IMR-90 (cell line): ENCODE measurements around the gene GMPPA. TPM values are rescaled to one million over a fixed set of nuclear protein-coding genes. Genes with fewer than 3 reads are reported as not detected.

Experiments used
- ATAC-seq: fragments of 200-7000 bp; cut with Tn5 transposase; 2 replicates; pipeline ENCODE4 v1.9.1; 2020; ENCODE audit warnings: low read depth, mild to moderate bottlenecking, moderate library complexity
- BruUV-seq: library from RNA; stranded (reverse); fragments of 400-500 nt; replicated peaks from 2 replicates; lab custom pipeline; 2021; lab: Mats Ljungman, UMichigan
- CTCF ChIA-PET: fragments of 300-600 bp; formaldehyde crosslinking; extraction: SDS; loops from one replicate; lab custom pipeline; 2021; ENCODE audit warnings: antibody characterized with exemption; lab: Yijun Ruan, JAX
- POLR2A ChIA-PET: fragments of 300-600 bp; sonication (Branson Sonifier 250); formaldehyde crosslinking; loops from one replicate; lab custom pipeline; 2022; ENCODE audit warnings: antibody characterized with exemption; ENCODE audit not compliant: unreplicated experiment; lab: Charles Lee
- DNase-seq: peaks from one replicate; pipeline ENCODE4 v3.0.0; 2013
- H2AFZ ChIP-seq: replicated peaks from 2 replicates; pipeline ENCODE3; 2013; ENCODE audit warnings: low read length, mild to moderate bottlenecking; ENCODE audit not compliant: poor library complexity
- H2AK5ac ChIP-seq: 2 replicates; pipeline ENCODE4 v1.6.1; 2013; ENCODE audit warnings: low read depth, low read length, inconsistent platforms
- H2AK9ac ChIP-seq: replicated peaks from 2 replicates; pipeline ENCODE3; 2013; ENCODE audit warnings: mild to moderate bottlenecking, low read depth, low read length, moderate library complexity; ENCODE audit not compliant: poor library complexity
- H2BK120ac ChIP-seq: 2 replicates; pipeline ENCODE4 v1.6.1; 2013; ENCODE audit warnings: low read depth, low read length, inconsistent platforms
- H2BK15ac ChIP-seq: 3 replicates; pipeline ENCODE4 v1.6.1; 2013; ENCODE audit warnings: low read depth, low read length, inconsistent platforms
- H2BK20ac ChIP-seq: 2 replicates; pipeline ENCODE4 v1.6.1; 2013; ENCODE audit warnings: low read depth, mild to moderate bottlenecking, inconsistent platforms, low read length, moderate library complexity
- H2BK5ac ChIP-seq: 2 replicates; pipeline ENCODE4 v1.6.1; 2013; ENCODE audit warnings: mild to moderate bottlenecking, low read depth, low read length, inconsistent platforms; ENCODE audit not compliant: poor library complexity, severe bottlenecking
- H3K14ac ChIP-seq: replicated peaks from 2 replicates; pipeline ENCODE4 v1.6.1; 2013; ENCODE audit warnings: low read depth, low read length, inconsistent platforms
- H3K18ac ChIP-seq: 2 replicates; pipeline ENCODE4 v1.6.1; 2013; ENCODE audit warnings: low read depth, low read length, control low read depth
- H3K23ac ChIP-seq: 2 replicates; pipeline ENCODE4 v1.6.1; 2013; ENCODE audit warnings: low read depth, low read length, inconsistent platforms
- H3K27ac ChIP-seq: 2 replicates; pipeline ENCODE4 v1.5.1; 2013; ENCODE audit warnings: mild to moderate bottlenecking, control low read depth, low read length; ENCODE audit not compliant: insufficient read depth
- H3K27me3 ChIP-seq: 2 replicates; pipeline ENCODE4 v1.6.1; 2013; ENCODE audit warnings: low read length; ENCODE audit not compliant: control insufficient read depth, insufficient read depth
- H3K36me3 ChIP-seq: 2 replicates; pipeline ENCODE4 v1.6.1; 2013; ENCODE audit warnings: low read length, mixed read lengths; ENCODE audit not compliant: control insufficient read depth, insufficient read depth
- H3K4ac ChIP-seq: 2 replicates; pipeline ENCODE4 v1.6.1; 2013; ENCODE audit warnings: low read depth, low read length, inconsistent platforms
- H3K4me1 ChIP-seq: 2 replicates; pipeline ENCODE4 v1.6.1; 2013; ENCODE audit warnings: low read length, mixed read lengths; ENCODE audit not compliant: control insufficient read depth, insufficient read depth
- H3K4me2 ChIP-seq: 2 replicates; pipeline ENCODE4 v1.6.1; 2013; ENCODE audit warnings: low read depth, mild to moderate bottlenecking, control low read depth, low read length, moderate library complexity
- H3K4me3 ChIP-seq: 2 replicates; pipeline ENCODE4 v1.5.1; 2013; ENCODE audit warnings: low read depth, mild to moderate bottlenecking, control low read depth, low read length, moderate library complexity; ENCODE audit not compliant: insufficient read depth
- H3K56ac ChIP-seq: 2 replicates; pipeline ENCODE4 v1.6.1; 2013; ENCODE audit warnings: low read length, inconsistent platforms; ENCODE audit not compliant: insufficient read depth; ENCODE audit errors: extremely low read depth
- H3K79me1 ChIP-seq, 2 experiments: 2 replicates each; pipeline ENCODE4 v1.6.1; 2013; ENCODE audit warnings: low read length in 2 of 2, inconsistent platforms in 1 of 2, low read depth in 1 of 2
- H3K9ac ChIP-seq: 2 replicates; pipeline ENCODE4 v1.6.1; 2013; ENCODE audit warnings: low read depth, low read length, control low read depth
- H3K9me1 ChIP-seq: 2 replicates; pipeline ENCODE4 v1.6.1; 2013; ENCODE audit warnings: low read length, inconsistent platforms; ENCODE audit not compliant: insufficient read depth
- H3K9me3 ChIP-seq: 2 replicates; pipeline ENCODE4 v1.6.1; 2013; ENCODE audit warnings: low read length; ENCODE audit not compliant: control insufficient read depth, insufficient read depth
- H4K20me1 ChIP-seq: 2 replicates; pipeline ENCODE4 v1.6.1; 2013; ENCODE audit warnings: low read length, inconsistent platforms; ENCODE audit not compliant: insufficient read depth
- H4K5ac ChIP-seq: 2 replicates; pipeline ENCODE4 v1.6.1; 2013; ENCODE audit warnings: mild to moderate bottlenecking, low read depth, low read length, control low read depth
- H4K8ac ChIP-seq, 2 experiments: 2 replicates each; pipeline ENCODE4 v1.6.1; 2013; ENCODE audit warnings: low read depth in 2 of 2, low read length in 2 of 2, control low read depth in 1 of 2, inconsistent platforms in 1 of 2
- H4K91ac ChIP-seq: 2 replicates; pipeline ENCODE4 v1.6.1; 2013; ENCODE audit warnings: low read depth, low read length, inconsistent platforms; ENCODE audit not compliant: insufficient read depth
- BHLHE40 ChIP-seq: fragments of 150-350 bp; IDR thresholded peaks from 2 replicates; pipeline ENCODE4 v1.6.1; 2016; ENCODE audit warnings: mild to moderate bottlenecking, low read depth, low read length
- CEBPB ChIP-seq: IDR thresholded peaks from 2 replicates; pipeline ENCODE4 v1.6.1; 2012; ENCODE audit warnings: low read depth, low read length, improper control_type of control experiment
- CHD1 ChIP-seq: IDR thresholded peaks from 2 replicates; pipeline ENCODE4 v1.6.1; 2012; ENCODE audit warnings: low read depth, low read length, improper control_type of control experiment
- FOS ChIP-seq: fragments of 150-350 bp; IDR thresholded peaks from 2 replicates; pipeline ENCODE4 v1.6.1; 2016; ENCODE audit warnings: low read depth, low read length
- MAZ ChIP-seq: IDR thresholded peaks from 2 replicates; pipeline ENCODE4 v1.6.1; 2012; ENCODE audit warnings: low read depth, mild to moderate bottlenecking, low read length, improper control_type of control experiment, moderate library complexity, borderline replicate concordance
- NFE2L2 ChIP-seq: fragments of 150-350 bp; IDR thresholded peaks from 2 replicates; pipeline ENCODE4 v1.6.1; 2016; ENCODE audit warnings: low read depth, mild to moderate bottlenecking, low read length
- RAD21 ChIP-seq: IDR thresholded peaks from 2 replicates; pipeline ENCODE4 v1.6.1; 2012; ENCODE audit warnings: low read length, improper control_type of control experiment
- RCOR1 ChIP-seq: IDR thresholded peaks from 2 replicates; pipeline ENCODE4 v1.6.1; 2012; ENCODE audit warnings: mild to moderate bottlenecking, low read length, improper control_type of control experiment; ENCODE audit not compliant: insufficient replicate concordance
- RFX5 ChIP-seq: IDR thresholded peaks from 2 replicates; pipeline ENCODE4 v1.8.0; 2012; ENCODE audit warnings: low read depth, mild to moderate bottlenecking, low read length, moderate library complexity
- WGBS, 2 experiments: methylation state at CpG; one replicate each; pipeline versions ENCODE4 v1.1.5 to v1.1.7; 2013; ENCODE audit warnings: missing lambda C conversion rate in 2 of 2; ENCODE audit not compliant: insufficient read length in 1 of 2; ENCODE audit errors: extremely low coverage in 2 of 2; 5-methylcytosine and 5-hydroxymethylcytosine counted together
- dilution Hi-C: fragments of 300-500 bp; cut with HindIII; formaldehyde crosslinking; loops from one replicate; pipeline ENCODE4 v1.14.3; 2018; ENCODE audit warnings: low sequenced_read_pairs; ENCODE audit not compliant: unreplicated experiment
- in situ Hi-C: fragments of 300-500 bp; cut with MboI; formaldehyde crosslinking; loops from 3 replicates; pipeline ENCODE4 v1.14.3; 2019; ENCODE audit warnings: low sequenced_read_pairs, inconsistent platforms, mixed read lengths
- intact Hi-C: fragments of 100-400 bp; cut with micrococcal nuclease; formaldehyde crosslinking; loops from 2 replicates; pipeline ENCODE4 v1.10.0; 2022
- polyA plus RNA-seq, 3 experiments: library from polyadenylated mRNA; depleted of rRNA; stranded (reverse); fragments of >200 nt; gene quantifications; 2 replicates each; pipeline ENCODE4 v1.2.3, GENCODE V29; 2012; ENCODE audit warnings: low replicate concordance in 1 of 3
- total RNA-seq: library from RNA; depleted of rRNA; stranded (reverse); fragments of >200 nt; gene quantifications from 2 replicates; pipeline ENCODE4 v1.2.3, GENCODE V29; 2012
- TF ChIP-seq, protein P1 (sequence below): fragments of 150-350 bp; IDR thresholded peaks from 2 replicates; pipeline ENCODE4 v1.6.1; 2016; ENCODE audit warnings: low read depth, mild to moderate bottlenecking, low read length, moderate library complexity, borderline replicate concordance
- TF ChIP-seq, protein P2 (sequence below): fragments of 150-350 bp; IDR thresholded peaks from 2 replicates; pipeline ENCODE4 v1.6.1; 2017; ENCODE audit warnings: mild to moderate bottlenecking, antibody characterized with exemption, low read length, low read depth

GMPPA gene
- total and polyA plus RNA-seq, 2 of the 4 experiments (the other 2 are of a cell fraction), result 103 to 134 TPM

DNA sequence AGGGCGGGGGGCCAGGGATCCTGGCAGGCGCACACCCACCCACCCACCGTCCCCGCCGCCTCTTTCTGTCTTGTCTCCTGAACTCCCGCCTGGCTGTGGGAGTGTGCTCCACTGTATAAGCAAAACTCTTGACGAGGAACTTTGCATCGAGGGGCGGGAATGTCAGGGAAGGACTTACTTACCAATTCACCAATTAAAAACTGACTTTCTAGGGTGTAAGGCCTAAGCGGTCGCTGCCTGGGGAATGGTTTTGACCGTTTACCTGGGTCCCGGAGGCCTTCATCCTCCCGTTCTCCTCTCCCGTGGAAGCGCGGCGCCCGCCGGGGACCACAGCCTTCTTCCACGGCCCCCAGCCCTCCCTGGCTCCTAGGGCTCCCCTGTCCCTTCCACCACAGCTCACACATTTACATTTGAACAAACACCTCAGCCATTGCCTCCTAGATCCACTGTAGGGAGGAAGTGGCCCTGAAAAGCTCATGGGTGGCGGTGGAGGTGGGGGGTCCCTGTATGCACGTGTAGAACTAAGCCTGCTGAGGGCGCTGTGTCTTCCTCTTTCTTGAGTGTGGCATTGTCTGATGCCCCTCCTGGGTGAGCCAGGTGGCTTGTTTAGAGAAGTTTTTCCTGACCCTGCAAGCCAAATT lies 24.5 kb downstream of the GMPPA start:
- peak overlapping the region; percentile 46 for H2AK9ac ChIP-seq
- no peak overlapping the region for H3K14ac ChIP-seq
- dilution Hi-C loops, result no loop called here

More for the DNA sequence above, 24.5 kb downstream of the GMPPA start:
- Histone ChIP-seq H4K91ac (no peak overlapping the region), H3K27ac (no peak overlapping the region), H3K9me3 (no peaks in the 10 kb centered on the region), H3K9ac (no peak overlapping the region), H3K4me1 (peaks cover 16% of the 10 kb centered on the region), H2BK20ac (no peak overlapping the region), H2AK5ac (no peak overlapping the region), H3K4me2 (no peak overlapping the region), H4K20me1 (no peaks in the 10 kb centered on the region; the same call in 1 of the 2 replicates), H2AFZ (peak overlapping the region; percentile 87), H3K23ac (no peak overlapping the region; the same call in 1 of the 2 replicates), H3K56ac (no peak overlapping the region), H3K27me3 (peaks cover 32% of the 10 kb centered on the region), H4K5ac (no peak overlapping the region), H3K36me3 (no peaks in the 10 kb centered on the region), H2BK120ac (no peak overlapping the region), H3K18ac (no peak overlapping the region), H2BK15ac (no peak overlapping the region), H3K4ac (no peak overlapping the region; the same call in 1 of the 2 replicates), H3K4me3 (no peak overlapping the region), H4K8ac (peak overlapping the region in 1 of 2 experiments; percentile 39; a peak in 1 of 4 replicates), H3K79me1 (no peaks in the 10 kb centered on the region), H3K9me1 (no peaks in the 10 kb centered on the region), H2BK5ac (no peak overlapping the region)
- TF ChIP-seq FOS (no peak), CEBPB (no peak), MAZ (no peak), BHLHE40 (no peak), NFE2L2 (no peak), CHD1 (no peak), RAD21 (no peak), RCOR1 (no peak), RFX5 (no peak)
- TF ChIP-seq, protein P1, sequence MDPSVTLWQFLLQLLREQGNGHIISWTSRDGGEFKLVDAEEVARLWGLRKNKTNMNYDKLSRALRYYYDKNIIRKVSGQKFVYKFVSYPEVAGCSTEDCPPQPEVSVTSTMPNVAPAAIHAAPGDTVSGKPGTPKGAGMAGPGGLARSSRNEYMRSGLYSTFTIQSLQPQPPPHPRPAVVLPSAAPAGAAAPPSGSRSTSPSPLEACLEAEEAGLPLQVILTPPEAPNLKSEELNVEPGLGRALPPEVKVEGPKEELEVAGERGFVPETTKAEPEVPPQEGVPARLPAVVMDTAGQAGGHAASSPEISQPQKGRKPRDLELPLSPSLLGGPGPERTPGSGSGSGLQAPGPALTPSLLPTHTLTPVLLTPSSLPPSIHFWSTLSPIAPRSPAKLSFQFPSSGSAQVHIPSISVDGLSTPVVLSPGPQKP, result no peak
- TF ChIP-seq, protein P2, sequence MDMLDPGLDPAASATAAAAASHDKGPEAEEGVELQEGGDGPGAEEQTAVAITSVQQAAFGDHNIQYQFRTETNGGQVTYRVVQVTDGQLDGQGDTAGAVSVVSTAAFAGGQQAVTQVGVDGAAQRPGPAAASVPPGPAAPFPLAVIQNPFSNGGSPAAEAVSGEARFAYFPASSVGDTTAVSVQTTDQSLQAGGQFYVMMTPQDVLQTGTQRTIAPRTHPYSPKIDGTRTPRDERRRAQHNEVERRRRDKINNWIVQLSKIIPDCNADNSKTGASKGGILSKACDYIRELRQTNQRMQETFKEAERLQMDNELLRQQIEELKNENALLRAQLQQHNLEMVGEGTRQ, result no peak
- intact Hi-C loops, result loop anchor here (5.0 kb wide), 1 partner anchor 66 kb away; no protein-coding TSS in a partner anchor
- in situ Hi-C loops, result no loop called here
- CTCF ChIA-PET, result interaction anchor here (1.5 to 2.1 kb wide), 2 partner anchors 28 to 120 kb away, joined by 3 to 5 read pairs; no protein-coding TSS in a partner anchor
- WGBS, 2 experiments, result no CpG with 5 or more reads among the region's 24 CpGs
- BruUV-seq, result no TSS peak
- POLR2A ChIA-PET, result interaction anchor here (0.5 kb wide), 1 partner anchor 25 kb away, joined by 3 read pairs; the partner anchor contains the start of gene GMPPA
- ATAC-seq, result no peak
- no peak for DNase-seq
